Breast epithelium (tissue), 3 donors: Measurements from ENCODE around the gene C11orf42.

Source experiments
- CTCF ChIP-seq, 3 donors: fragments of 450-650 bp; IDR thresholded peaks; one replicate each; pipeline ENCODE4 v1.5.1; 2016 to 2017; ENCODE audit warnings: antibody characterized with exemption in 3 of 3, mild to moderate bottlenecking in 3 of 3, moderate library complexity in 3 of 3
- POLR2A ChIP-seq: fragments of 450-650 bp; IDR thresholded peaks from one replicate; pipeline ENCODE4 v1.6.1; 2016; ENCODE audit warnings: antibody characterized with exemption, mild to moderate bottlenecking, moderate library complexity

GRCh38 chr11:6217722-6218121 lies 12.4 kb downstream of the C11orf42 start:
- TF ChIP-seq CTCF (IDR thresholded peaks at IDR 0.05) (no peak), POLR2A (no peak)
